Activated CD8-positive, alpha-beta T cell treated with anti-CD3 and anti-CD28 coated beads, Interleukin-2, amount 10 ng/mL, durations not matched to agents 7 days and 5 days (primary cell): ENCODE data around the gene PCDHB12. TPM values are rescaled to one million over a fixed set of nuclear protein-coding genes. Genes with fewer than 3 reads are reported as not detected.
"Not testable (repeated sequence)": the region's sequence is repeated elsewhere in the genome, so short reads cannot be mapped to it uniquely, and the experiment has no call there.

Experiments used
- ATAC-seq: fragments of 150-1000 bp; cut with Tn5 transposase; one replicate; pipeline ENCODE4 v1.10.0; 2021; ENCODE audit warnings: moderate library complexity
- CTCF ChIA-PET: fragments of 350-600 bp; sonication (Branson Sonifier 250); formaldehyde crosslinking; loops from one replicate; lab custom pipeline; 2021; ENCODE audit warnings: antibody characterized with exemption; lab: Charles Lee
- POLR2A ChIA-PET: fragments of 350-600 bp; sonication (Branson Sonifier 250); formaldehyde crosslinking; loops from one replicate; lab custom pipeline; 2021; ENCODE audit warnings: antibody characterized with exemption; lab: Charles Lee
- DNase-seq: peaks from one replicate; pipeline ENCODE4 v3.0.0-alpha.2; 2020
- H3K27ac Mint-ChIP-seq: one replicate; pipeline ENCODE4 v1.8.0; 2021; ENCODE audit warnings: mild to moderate bottlenecking, mixed read lengths
- H3K27me3 Mint-ChIP-seq: one replicate; pipeline ENCODE4 v1.8.0; 2021; ENCODE audit warnings: low read depth, mixed read lengths
- H3K36me3 Mint-ChIP-seq: one replicate; pipeline ENCODE4 v1.8.0; 2021; ENCODE audit warnings: low read depth, mixed read lengths
- H3K4me1 Mint-ChIP-seq: one replicate; pipeline ENCODE4 v1.8.0; 2021; ENCODE audit warnings: low read depth, mixed read lengths
- H3K4me3 Mint-ChIP-seq: one replicate; pipeline ENCODE4 v1.8.0; 2021; ENCODE audit warnings: mild to moderate bottlenecking, mixed read lengths
- H3K9me3 Mint-ChIP-seq: one replicate; pipeline ENCODE4 v1.8.0; 2022; ENCODE audit warnings: mixed read lengths; ENCODE audit not compliant: insufficient read depth
- total RNA-seq, 2 experiments: library from RNA; stranded (reverse); gene quantifications; one replicate each; pipeline ENCODE4 v1.2.3, GENCODE V29; 2021

Gene PCDHB12
- total RNA-seq, 2 experiments from 2014 or later, result not detected

- H3K27me3 Mint-ChIP-seq, result peaks cover 4% of the 10 kb centered on the region
Observed at GRCh38 chr5:141186897-141187512, 21.5 kb upstream of the PCDHB12 start, which contains the start of gene PCDHB9. Gene PCDHB9, plus strand, starts transcription at chr5:141187161. Its CDS starts 158 bp downstream, at chr5:141187319.

GRCh38 chr5:141188682-141189081 is 19.8 kb upstream of the PCDHB12 start:
- H3K27me3 Mint-ChIP-seq, POLR2A ChIA-PET, H3K36me3 Mint-ChIP-seq, ATAC-seq, H3K4me3 Mint-ChIP-seq, H3K27ac Mint-ChIP-seq, CTCF ChIA-PET, H3K4me1 Mint-ChIP-seq, DNase-seq: not testable (repeated sequence)
- H3K9me3 Mint-ChIP-seq, result peaks cover 36% of the 10 kb centered on the region

More at GRCh38 chr5:141186897-141187512, 21.5 kb upstream of the PCDHB12 start, which contains the start of gene PCDHB9:
- ATAC-seq (no peak), DNase-seq (peak; percentile 34)
- no peaks in the 10 kb centered on the region for H3K4me1 Mint-ChIP-seq
- no peak within 1 kb of the TSS for H3K4me3 Mint-ChIP-seq
- H3K27ac Mint-ChIP-seq, result no peak within 1 kb of the TSS
- ChIA-PET POLR2A (no interaction called here), CTCF (interaction anchor here (0.8 to 1.5 kb wide), 8 partner anchors 9 to 377 kb away, joined by 3 to 5 read pairs (median 4); partner anchors contain the start of genes PCDHB14 and PCDHGA1)
- H3K36me3 Mint-ChIP-seq, result peaks cover 9% of the 10 kb centered on the region
- H3K9me3 Mint-ChIP-seq, result peaks cover 32% of the 10 kb centered on the region

GRCh38 chr5:141189131-141189530 is 19.4 kb upstream of the PCDHB12 start:
- CTCF ChIA-PET, H3K36me3 Mint-ChIP-seq, POLR2A ChIA-PET: not testable (repeated sequence)

GRCh38 chr5:141192110-141192725 is 16.3 kb upstream of the PCDHB12 start, which contains the start of gene PCDHB10:
Gene PCDHB10, plus strand, starts transcription at chr5:141192353. Its CDS starts 200 bp downstream, at chr5:141192553.
- Mint-ChIP-seq H3K27ac (no peak within 1 kb of the TSS), H3K4me1 (no peaks in the 10 kb centered on the region), H3K27me3 (peaks cover 4% of the 10 kb centered on the region), H3K36me3 (peaks cover 3% of the 10 kb centered on the region), H3K9me3 (peaks cover 17% of the 10 kb centered on the region), H3K4me3 (no peak within 1 kb of the TSS)
- POLR2A ChIA-PET, result no interaction called here
- ATAC-seq, result no peak
- DNase-seq, result peak; percentile 33
- CTCF ChIA-PET, result interaction anchor here (1.5 to 1.6 kb wide), 2 partner anchors 10 to 229 kb away, joined by 3 to 4 read pairs; partner anchors contain the start of gene PCDHGA11

More at GRCh38 chr5:141189131-141189530, 19.4 kb upstream of the PCDHB12 start:
- H3K4me3 Mint-ChIP-seq, ATAC-seq, H3K27me3 Mint-ChIP-seq, H3K27ac Mint-ChIP-seq, DNase-seq, H3K4me1 Mint-ChIP-seq: not testable (repeated sequence)
- peaks cover 36% of the 10 kb centered on the region for H3K9me3 Mint-ChIP-seq

GRCh38 chr5:141194332-141194731 is 14.2 kb upstream of the PCDHB12 start:
- H3K27me3 Mint-ChIP-seq, DNase-seq, H3K4me1 Mint-ChIP-seq, H3K36me3 Mint-ChIP-seq, POLR2A ChIA-PET, ATAC-seq, H3K27ac Mint-ChIP-seq, H3K4me3 Mint-ChIP-seq, CTCF ChIA-PET: not testable (repeated sequence)
- peaks cover 12% of the 10 kb centered on the region for H3K9me3 Mint-ChIP-seq

GRCh38 chr5:141196363-141196762 is 12.2 kb upstream of the PCDHB12 start:
- peaks cover 24% of the 10 kb centered on the region for H3K9me3 Mint-ChIP-seq
- no peaks in the 10 kb centered on the region for H3K27me3 Mint-ChIP-seq
- H3K4me3 Mint-ChIP-seq, result no peak overlapping the region
- ATAC-seq (no peak), DNase-seq (no peak)
- H3K36me3 Mint-ChIP-seq, result no peaks in the 10 kb centered on the region
- ChIA-PET CTCF (interaction anchor here (1.7 kb wide), 1 partner anchor 9 kb away, joined by 5 read pairs; the partner anchor contains the start of gene PCDHB9), POLR2A (no interaction called here)
- no peaks in the 10 kb centered on the region for H3K4me1 Mint-ChIP-seq
- no peak overlapping the region for H3K27ac Mint-ChIP-seq

- Mint-ChIP-seq H3K4me1 (no peaks in the 10 kb centered on the region), H3K27me3 (no peaks in the 10 kb centered on the region), H3K9me3 (peaks cover 17% of the 10 kb centered on the region), H3K27ac (no peak within 1 kb of the TSS), H3K36me3 (no peaks in the 10 kb centered on the region), H3K4me3 (no peak within 1 kb of the TSS)
- POLR2A ChIA-PET, result no interaction called here
- no peak for ATAC-seq
- DNase-seq, result no peak
- CTCF ChIA-PET, result interaction anchor here (1.5 kb wide), 1 partner anchor 34 kb away, joined by 3 read pairs; no protein-coding TSS in a partner anchor
Observed at GRCh38 chr5:141199359-141200235, 8.9 kb upstream of the PCDHB12 start, which contains the start of gene PCDHB11. Gene PCDHB11, plus strand, starts transcription at chr5:141199627. Its CDS starts 148 bp downstream, at chr5:141199775.

- H3K4me3 Mint-ChIP-seq, H3K27ac Mint-ChIP-seq, DNase-seq, H3K4me1 Mint-ChIP-seq, CTCF ChIA-PET, H3K36me3 Mint-ChIP-seq, ATAC-seq, H3K27me3 Mint-ChIP-seq, POLR2A ChIA-PET: not testable (repeated sequence)
- H3K9me3 Mint-ChIP-seq, result peaks cover 17% of the 10 kb centered on the region
Observed at GRCh38 chr5:141201126-141201525, 7.4 kb upstream of the PCDHB12 start.

- CTCF ChIA-PET, ATAC-seq: not testable (repeated sequence)
Observed at GRCh38 chr5:141201646-141202045, 6.9 kb upstream of the PCDHB12 start.

GRCh38 chr5:141210281-141210680 is 1.8 kb downstream of the PCDHB12 start:
- peaks cover 22% of the 10 kb centered on the region for H3K9me3 Mint-ChIP-seq
- ATAC-seq, H3K4me1 Mint-ChIP-seq, H3K4me3 Mint-ChIP-seq, H3K36me3 Mint-ChIP-seq, CTCF ChIA-PET, DNase-seq, POLR2A ChIA-PET, H3K27ac Mint-ChIP-seq: not testable (repeated sequence)
- H3K27me3 Mint-ChIP-seq, result peaks cover 16% of the 10 kb centered on the region

More at GRCh38 chr5:141201646-141202045, 6.9 kb upstream of the PCDHB12 start:
- H3K4me1 Mint-ChIP-seq, DNase-seq, H3K4me3 Mint-ChIP-seq, H3K27me3 Mint-ChIP-seq, POLR2A ChIA-PET, H3K36me3 Mint-ChIP-seq: not testable (repeated sequence)
- Mint-ChIP-seq H3K27ac (peak overlapping the region; percentile 49), H3K9me3 (peaks cover 17% of the 10 kb centered on the region)

GRCh38 chr5:141210849-141211248 is 2.3 kb downstream of the PCDHB12 start:
- H3K4me3 Mint-ChIP-seq, ATAC-seq, H3K27ac Mint-ChIP-seq, H3K4me1 Mint-ChIP-seq, CTCF ChIA-PET, H3K36me3 Mint-ChIP-seq, DNase-seq, POLR2A ChIA-PET: not testable (repeated sequence)
- peaks cover 25% of the 10 kb centered on the region for H3K9me3 Mint-ChIP-seq
- peaks cover 17% of the 10 kb centered on the region for H3K27me3 Mint-ChIP-seq
